WTC11 (cell line): ENCODE data around the gene KLK3. TPM values are rescaled to one million over a fixed set of nuclear protein-coding genes. Genes with fewer than 3 reads are reported as not detected.

Experiments used
- ATAC-seq: fragments of 200-7000 bp; cut with Tn5 transposase; 2 replicates; pipeline ENCODE4 v1.10.0; 2021; ENCODE audit warnings: mild to moderate bottlenecking, moderate library complexity
- CTCF ChIA-PET: fragments of 300-600 bp; sonication (Branson Sonifier 250); formaldehyde crosslinking; loops from one replicate; lab custom pipeline; 2021; ENCODE audit warnings: antibody characterized with exemption; lab: Charles Lee
- POLR2A ChIA-PET: fragments of 350-600 bp; sonication (Branson Sonifier 250); formaldehyde crosslinking; loops from one replicate; lab custom pipeline; 2021; ENCODE audit warnings: antibody characterized with exemption; lab: Charles Lee
- DNase-seq: peaks from one replicate; pipeline ENCODE4 v3.0.0; 2021; ENCODE audit warnings: low spot score
- H3K27ac Mint-ChIP-seq: 2 replicates; pipeline ENCODE4 v1.8.0; 2021; ENCODE audit warnings: mixed read lengths
- H3K27me3 Mint-ChIP-seq: 2 replicates; pipeline ENCODE4 v1.8.0; 2021; ENCODE audit warnings: low read depth, mild to moderate bottlenecking, moderate library complexity, mixed read lengths
- H3K36me3 Mint-ChIP-seq: 2 replicates; pipeline ENCODE4 v1.8.0; 2021; ENCODE audit warnings: mixed read lengths
- H3K4me1 Mint-ChIP-seq: 2 replicates; pipeline ENCODE4 v1.8.0; 2022; ENCODE audit warnings: mixed read lengths
- H3K4me3 Mint-ChIP-seq: 2 replicates; pipeline ENCODE4 v1.8.0; 2021; ENCODE audit warnings: mild to moderate bottlenecking, moderate library complexity, mixed read lengths
- H3K9me3 Mint-ChIP-seq: 2 replicates; pipeline ENCODE4 v1.8.0; 2021; ENCODE audit warnings: mixed read lengths
- ATF1 ChIP-seq: sonication (generic); formaldehyde crosslinking; IDR thresholded peaks from 2 replicates; pipeline ENCODE4 v1.8.1; 2023; ENCODE audit warnings: mild to moderate bottlenecking, moderate library complexity, missing genetic modification reagents
- FOXJ3 ChIP-seq: sonication (generic); formaldehyde crosslinking; IDR thresholded peaks from 2 replicates; pipeline ENCODE4 v1.9.0; 2021; ENCODE audit warnings: missing genetic modification reagents, mild to moderate bottlenecking, borderline replicate concordance
- MAX ChIP-seq: sonication (generic); formaldehyde crosslinking; IDR thresholded peaks from 2 replicates; pipeline ENCODE4 v1.8.0; 2022; ENCODE audit warnings: mild to moderate bottlenecking, missing genetic modification reagents
- NFYB ChIP-seq: sonication (generic); formaldehyde crosslinking; conservative IDR thresholded peaks from 2 replicates; pipeline ENCODE4 v1.8.0; 2022; ENCODE audit warnings: low read depth, missing genetic modification reagents
- NR3C1 ChIP-seq: sonication (generic); formaldehyde crosslinking; conservative IDR thresholded peaks from 2 replicates; pipeline ENCODE4 v1.8.1; 2023; ENCODE audit warnings: low read depth, mild to moderate bottlenecking, missing genetic modification reagents
- RORB ChIP-seq: fragments of 250-450 bp; sonication (Bioruptor Pico); IDR thresholded peaks from 2 replicates; pipeline ENCODE4 v1.9.0; 2021; ENCODE audit warnings: mild to moderate bottlenecking
- SP1 ChIP-seq: sonication (generic); formaldehyde crosslinking; conservative IDR thresholded peaks from 2 replicates; pipeline ENCODE4 v1.8.1; 2022; ENCODE audit warnings: missing genetic modification reagents
- TCF7 ChIP-seq: sonication (generic); formaldehyde crosslinking; IDR thresholded peaks from 2 replicates; pipeline ENCODE4 v1.8.0; 2022; ENCODE audit warnings: mild to moderate bottlenecking, low read depth, missing genetic modification reagents, moderate library complexity
- TEAD4 ChIP-seq: sonication (generic); formaldehyde crosslinking; IDR thresholded peaks from 2 replicates; pipeline ENCODE4 v1.8.0; 2022; ENCODE audit warnings: mild to moderate bottlenecking, missing genetic modification reagents
- TP53 ChIP-seq: sonication (generic); formaldehyde crosslinking; IDR thresholded peaks from 2 replicates; pipeline ENCODE4 v1.8.1; 2023; ENCODE audit warnings: mild to moderate bottlenecking, missing genetic modification reagents
- USF1 ChIP-seq: sonication (generic); formaldehyde crosslinking; IDR thresholded peaks from 2 replicates; pipeline ENCODE4 v1.8.0; 2022; ENCODE audit warnings: mild to moderate bottlenecking, missing genetic modification reagents
- ZNF219 ChIP-seq: sonication (generic); formaldehyde crosslinking; IDR thresholded peaks from 2 replicates; pipeline ENCODE4 v1.8.0; 2023; ENCODE audit warnings: missing genetic modification reagents, mild to moderate bottlenecking, borderline replicate concordance
- ZNF396 ChIP-seq: fragments of 250-450 bp; sonication (Bioruptor Pico); IDR thresholded peaks from 2 replicates; pipeline ENCODE4 v1.8.0; 2021; ENCODE audit warnings: mild to moderate bottlenecking, moderate library complexity, borderline replicate concordance
- ZNF671 ChIP-seq: fragments of 250-450 bp; sonication (Bioruptor Pico); IDR thresholded peaks from 2 replicates; pipeline ENCODE4 v1.8.0; 2021; ENCODE audit warnings: mild to moderate bottlenecking
- total RNA-seq: library from RNA; stranded (reverse); gene quantifications from 3 replicates; pipeline ENCODE4 v1.2.3, GENCODE V29; 2021
- TF ChIP-seq, protein P1 (sequence below): sonication (generic); formaldehyde crosslinking; IDR thresholded peaks from 2 replicates; pipeline ENCODE4 v1.8.1; 2023; ENCODE audit warnings: mild to moderate bottlenecking, moderate library complexity, missing genetic modification reagents
- TF ChIP-seq, protein P2 (sequence below): sonication (generic); formaldehyde crosslinking; IDR thresholded peaks from 2 replicates; pipeline ENCODE4 v1.8.1; 2023; ENCODE audit warnings: mild to moderate bottlenecking, missing genetic modification reagents, moderate library complexity
- TF ChIP-seq, protein P3 (sequence below): sonication (generic); formaldehyde crosslinking; IDR thresholded peaks from 2 replicates; pipeline ENCODE4 v1.8.1; 2023; ENCODE audit warnings: mild to moderate bottlenecking, missing genetic modification reagents

The KLK3 gene
- total RNA-seq, 1 experiment from 2014 or later, result 0.13 TPM

GRCh38 chr19:50814883-50815282 lies 39.8 kb upstream of the KLK3 start:
- no peaks in the 10 kb centered on the region; the same call in 1 of the 2 replicates for H3K36me3 Mint-ChIP-seq
- peaks cover 25% of the 10 kb centered on the region for H3K9me3 Mint-ChIP-seq
- no peak overlapping the region for H3K27ac Mint-ChIP-seq
- DNase-seq (no peak), ATAC-seq (no peak)
- H3K4me3 Mint-ChIP-seq, result no peak overlapping the region
- H3K27me3 Mint-ChIP-seq, result peaks cover 76% of the 10 kb centered on the region
- POLR2A ChIA-PET, result interaction anchor here (0.9 kb wide), 1 partner anchor 14 kb away, joined by 6 read pairs; no protein-coding TSS in a partner anchor
- CTCF ChIA-PET, result interaction anchor here (1.1 to 1.2 kb wide), 2 partner anchors 15 to 107 kb away, joined by 3 to 4 read pairs; no protein-coding TSS in a partner anchor
- H3K4me1 Mint-ChIP-seq, result peaks cover 21% of the 10 kb centered on the region
- TF ChIP-seq ATF1 (CRISPR knock-in tag) (no peak), ZNF396 (CRISPR knock-in tag) (no peak), ZNF219 (CRISPR knock-in tag) (no peak), ZNF671 (CRISPR knock-in tag) (no peak), TCF7 (CRISPR knock-in tag) (no peak)
- TF ChIP-seq, protein P1, sequence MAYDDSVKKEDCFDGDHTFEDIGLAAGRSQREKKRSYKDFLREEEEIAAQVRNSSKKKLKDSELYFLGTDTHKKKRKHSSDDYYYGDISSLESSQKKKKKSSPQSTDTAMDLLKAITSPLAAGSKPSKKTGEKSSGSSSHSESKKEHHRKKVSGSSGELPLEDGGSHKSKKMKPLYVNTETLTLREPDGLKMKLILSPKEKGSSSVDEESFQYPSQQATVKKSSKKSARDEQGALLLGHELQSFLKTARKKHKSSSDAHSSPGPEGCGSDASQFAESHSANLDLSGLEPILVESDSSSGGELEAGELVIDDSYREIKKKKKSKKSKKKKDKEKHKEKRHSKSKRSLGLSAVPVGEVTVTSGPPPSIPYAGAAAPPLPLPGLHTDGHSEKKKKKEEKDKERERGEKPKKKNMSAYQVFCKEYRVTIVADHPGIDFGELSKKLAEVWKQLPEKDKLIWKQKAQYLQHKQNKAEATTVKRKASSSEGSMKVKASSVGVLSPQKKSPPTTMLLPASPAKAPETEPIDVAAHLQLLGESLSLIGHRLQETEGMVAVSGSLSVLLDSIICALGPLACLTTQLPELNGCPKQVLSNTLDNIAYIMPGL (CRISPR knock-in tag), result no peak
- TF ChIP-seq, all 79 proteins: peak for 0

GRCh38 chr19:50815439-50815838 lies 39.3 kb upstream of the KLK3 start:
- ATAC-seq (no peak), DNase-seq (no peak)
- Mint-ChIP-seq H3K9me3 (peaks cover 23% of the 10 kb centered on the region), H3K27ac (no peak overlapping the region), H3K27me3 (peaks cover 80% of the 10 kb centered on the region), H3K4me1 (peaks cover 27% of the 10 kb centered on the region), H3K4me3 (no peak overlapping the region), H3K36me3 (no peaks in the 10 kb centered on the region; the same call in 1 of the 2 replicates)
- ChIA-PET CTCF (interaction anchor here (1.1 kb wide), 1 partner anchor 107 kb away, joined by 4 read pairs; no protein-coding TSS in a partner anchor), POLR2A (interaction anchor here (0.6 to 0.9 kb wide), 2 partner anchors 15 to 222 kb away, joined by 3 to 6 read pairs; no protein-coding TSS in a partner anchor)
- TF ChIP-seq TEAD4 (CRISPR knock-in tag) (no peak), TP53 (CRISPR knock-in tag) (no peak), USF1 (peak; percentile 51; the same call in 1 of the 2 replicates), FOXJ3 (CRISPR knock-in tag) (no peak), NFYB (CRISPR knock-in tag) (0 out of 2 replicates have a peak, but pooled peaks have one; percentile 6), RORB (no peak), NR3C1 (CRISPR knock-in tag) (no peak)
- TF ChIP-seq, protein P2, sequence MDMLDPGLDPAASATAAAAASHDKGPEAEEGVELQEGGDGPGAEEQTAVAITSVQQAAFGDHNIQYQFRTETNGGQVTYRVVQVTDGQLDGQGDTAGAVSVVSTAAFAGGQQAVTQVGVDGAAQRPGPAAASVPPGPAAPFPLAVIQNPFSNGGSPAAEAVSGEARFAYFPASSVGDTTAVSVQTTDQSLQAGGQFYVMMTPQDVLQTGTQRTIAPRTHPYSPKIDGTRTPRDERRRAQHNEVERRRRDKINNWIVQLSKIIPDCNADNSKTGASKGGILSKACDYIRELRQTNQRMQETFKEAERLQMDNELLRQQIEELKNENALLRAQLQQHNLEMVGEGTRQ (CRISPR knock-in tag), result peak; percentile 75
- TF ChIP-seq, protein P3, sequence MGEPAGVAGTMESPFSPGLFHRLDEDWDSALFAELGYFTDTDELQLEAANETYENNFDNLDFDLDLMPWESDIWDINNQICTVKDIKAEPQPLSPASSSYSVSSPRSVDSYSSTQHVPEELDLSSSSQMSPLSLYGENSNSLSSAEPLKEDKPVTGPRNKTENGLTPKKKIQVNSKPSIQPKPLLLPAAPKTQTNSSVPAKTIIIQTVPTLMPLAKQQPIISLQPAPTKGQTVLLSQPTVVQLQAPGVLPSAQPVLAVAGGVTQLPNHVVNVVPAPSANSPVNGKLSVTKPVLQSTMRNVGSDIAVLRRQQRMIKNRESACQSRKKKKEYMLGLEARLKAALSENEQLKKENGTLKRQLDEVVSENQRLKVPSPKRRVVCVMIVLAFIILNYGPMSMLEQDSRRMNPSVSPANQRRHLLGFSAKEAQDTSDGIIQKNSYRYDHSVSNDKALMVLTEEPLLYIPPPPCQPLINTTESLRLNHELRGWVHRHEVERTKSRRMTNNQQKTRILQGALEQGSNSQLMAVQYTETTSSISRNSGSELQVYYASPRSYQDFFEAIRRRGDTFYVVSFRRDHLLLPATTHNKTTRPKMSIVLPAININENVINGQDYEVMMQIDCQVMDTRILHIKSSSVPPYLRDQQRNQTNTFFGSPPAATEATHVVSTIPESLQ, result no peak

- peak; percentile 90 for ATAC-seq
Measured at GRCh38 chr19:50817941-50818858, 36.5 kb upstream of the KLK3 start.

More at GRCh38 chr19:50817941-50818858, 36.5 kb upstream of the KLK3 start:
- peaks cover 37% of the 10 kb centered on the region for H3K4me1 Mint-ChIP-seq
- no peaks in the 10 kb centered on the region; the same call in 1 of the 2 replicates for H3K36me3 Mint-ChIP-seq
- H3K4me3 Mint-ChIP-seq, result peak overlapping the region; percentile 77
- H3K27ac Mint-ChIP-seq, result no peak overlapping the region
- peaks cover 14% of the 10 kb centered on the region for H3K9me3 Mint-ChIP-seq
- peaks cover 86% of the 10 kb centered on the region for H3K27me3 Mint-ChIP-seq
- TF ChIP-seq MAX (peak; percentile 44; the same call in 1 of the 2 replicates), RORB (no peak), SP1 (peak; percentile 67)
- DNase-seq, result peak; percentile 97
- CTCF ChIA-PET, result interaction anchor here (0.9 to 1.4 kb wide), 3 partner anchors 13 to 276 kb away, joined by 3 read pairs; no protein-coding TSS in a partner anchor
- POLR2A ChIA-PET, result no interaction called here
